Embryonic facial prominence (tissue), 1 donor: ENCODE measurements around the gene SNHG17.

Source experiments
- DNase-seq: peaks from one replicate; pipeline ENCODE4 v3.0.0-alpha.2; 2016; ENCODE audit errors: extremely low spot score

SNHG17 gene

GRCh38 chr20:38373231-38373867 lies 61.8 kb downstream of the SNHG17 start:
- no peak for DNase-seq

GRCh38 chr20:38372806-38373205 lies 62.3 kb downstream of the SNHG17 start:
- no peak for DNase-seq
